ENCODE measurements around the gene KCNK13. TPM values are rescaled to one million over a fixed set of nuclear protein-coding genes. Genes with fewer than 3 reads are reported as not detected.

The KCNK13 gene
- total RNA-seq, 1 donor from 2014 or later, result not detected

DNA sequence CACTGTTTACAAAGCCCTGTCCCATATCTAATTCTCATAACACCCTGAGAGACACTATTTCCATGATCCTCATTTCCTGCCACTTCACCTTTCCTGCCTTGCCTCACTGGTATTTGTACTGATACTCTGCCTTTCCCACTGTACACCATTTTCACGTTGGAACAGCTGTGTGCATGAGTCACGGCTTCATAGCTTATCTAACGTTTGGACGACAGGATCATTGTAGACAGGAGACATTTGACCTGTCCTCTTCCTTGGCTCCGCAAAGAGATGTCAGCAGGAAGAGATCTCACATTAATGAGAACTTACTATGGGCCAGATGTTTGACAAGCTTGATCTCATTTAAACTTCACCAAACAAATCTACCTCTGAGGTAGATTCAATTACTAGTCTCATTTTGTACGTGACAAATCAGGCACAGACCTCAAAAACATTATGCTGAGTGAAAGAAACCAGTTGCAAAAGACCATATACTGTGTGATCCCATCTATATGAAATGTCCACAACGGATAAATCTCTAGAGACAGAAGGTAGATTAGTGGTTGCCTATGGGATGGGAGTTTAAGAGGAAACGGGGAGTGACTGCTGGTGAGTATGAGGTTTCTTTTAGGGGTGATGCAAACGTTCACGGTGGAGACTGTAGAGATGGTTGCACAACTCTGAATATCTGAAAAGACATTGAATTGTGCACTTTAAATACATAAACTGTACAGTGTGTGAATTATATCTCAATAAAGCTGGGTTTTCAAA is 71.2 kb downstream of the KCNK13 start:
- DNase-seq (ENCODE audit: low spot score), result no peak
- no peak for TF ChIP-seq CTCF (IDR thresholded peaks at IDR 0.05)
- no peak overlapping the region for H3K27ac Mint-ChIP-seq (ENCODE audit: unreplicated experiment)
- no peak overlapping the region for H3K4me3 Mint-ChIP-seq (ENCODE audit: unreplicated experiment)
- H3K27me3 Mint-ChIP-seq (ENCODE audit: low read depth), result peaks cover 37% of the 10 kb centered on the region
- no peaks in the 10 kb centered on the region for H3K36me3 Mint-ChIP-seq (ENCODE audit: low read depth)
- no peaks in the 10 kb centered on the region for H3K4me1 Mint-ChIP-seq (ENCODE audit: low read depth)
- no peaks in the 10 kb centered on the region for H3K9me3 Mint-ChIP-seq (ENCODE audit: low read depth)

- no peak for DNase-seq (ENCODE audit: low spot score)
- Mint-ChIP-seq H3K36me3 (ENCODE audit: low read depth) (no peaks in the 10 kb centered on the region), H3K9me3 (ENCODE audit: low read depth) (no peaks in the 10 kb centered on the region), H3K27me3 (ENCODE audit: low read depth) (peaks cover 19% of the 10 kb centered on the region), H3K27ac (ENCODE audit: unreplicated experiment) (no peak overlapping the region), H3K4me3 (ENCODE audit: unreplicated experiment) (no peak overlapping the region), H3K4me1 (ENCODE audit: low read depth) (peaks cover 12% of the 10 kb centered on the region)
- no peak for TF ChIP-seq CTCF (IDR thresholded peaks at IDR 0.05)
Measured at GRCh38 chr14:90136904-90137303, 75.1 kb downstream of the KCNK13 start.

DNA sequence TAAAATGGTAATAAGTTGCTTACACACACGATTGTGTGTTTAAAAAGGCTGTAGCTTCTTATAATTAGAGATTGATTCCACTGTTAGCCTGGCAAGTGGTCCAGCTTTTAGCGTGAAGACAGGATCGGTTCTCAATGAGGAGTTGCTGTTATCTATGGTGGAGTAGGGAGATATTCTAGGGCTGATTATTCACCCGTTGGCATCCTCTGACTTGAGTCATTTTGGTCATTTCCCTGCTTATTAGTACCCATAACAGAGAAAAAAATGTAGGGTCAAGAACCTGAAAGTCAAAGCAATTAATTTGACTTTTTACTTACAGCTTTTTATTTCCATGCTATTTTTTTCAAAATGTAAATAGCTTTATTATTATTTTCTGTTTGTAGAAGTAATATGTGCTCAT is 76.0 kb downstream of the KCNK13 start:
- H3K27me3 Mint-ChIP-seq (ENCODE audit: low read depth), result peaks cover 15% of the 10 kb centered on the region
- no peak for TF ChIP-seq CTCF (IDR thresholded peaks at IDR 0.05)
- H3K4me3 Mint-ChIP-seq (ENCODE audit: unreplicated experiment), result no peak overlapping the region
- H3K27ac Mint-ChIP-seq (ENCODE audit: unreplicated experiment), result no peak overlapping the region
- H3K36me3 Mint-ChIP-seq (ENCODE audit: low read depth), result no peaks in the 10 kb centered on the region
- peaks cover 12% of the 10 kb centered on the region for H3K4me1 Mint-ChIP-seq (ENCODE audit: low read depth)
- DNase-seq (ENCODE audit: low spot score), result no peak
- no peaks in the 10 kb centered on the region for H3K9me3 Mint-ChIP-seq (ENCODE audit: low read depth)

GRCh38 chr14:90139199-90139598 is 77.4 kb downstream of the KCNK13 start:
- no peak overlapping the region for H3K27ac Mint-ChIP-seq (ENCODE audit: unreplicated experiment)
- H3K4me1 Mint-ChIP-seq (ENCODE audit: low read depth), result peaks cover 12% of the 10 kb centered on the region
- TF ChIP-seq CTCF (IDR thresholded peaks at IDR 0.05), result no peak
- peaks cover 24% of the 10 kb centered on the region for H3K27me3 Mint-ChIP-seq (ENCODE audit: low read depth)
- no peaks in the 10 kb centered on the region for H3K36me3 Mint-ChIP-seq (ENCODE audit: low read depth)
- H3K9me3 Mint-ChIP-seq (ENCODE audit: low read depth), result no peaks in the 10 kb centered on the region
- no peak for DNase-seq (ENCODE audit: low spot score)
- H3K4me3 Mint-ChIP-seq (ENCODE audit: unreplicated experiment), result no peak overlapping the region

DNA sequence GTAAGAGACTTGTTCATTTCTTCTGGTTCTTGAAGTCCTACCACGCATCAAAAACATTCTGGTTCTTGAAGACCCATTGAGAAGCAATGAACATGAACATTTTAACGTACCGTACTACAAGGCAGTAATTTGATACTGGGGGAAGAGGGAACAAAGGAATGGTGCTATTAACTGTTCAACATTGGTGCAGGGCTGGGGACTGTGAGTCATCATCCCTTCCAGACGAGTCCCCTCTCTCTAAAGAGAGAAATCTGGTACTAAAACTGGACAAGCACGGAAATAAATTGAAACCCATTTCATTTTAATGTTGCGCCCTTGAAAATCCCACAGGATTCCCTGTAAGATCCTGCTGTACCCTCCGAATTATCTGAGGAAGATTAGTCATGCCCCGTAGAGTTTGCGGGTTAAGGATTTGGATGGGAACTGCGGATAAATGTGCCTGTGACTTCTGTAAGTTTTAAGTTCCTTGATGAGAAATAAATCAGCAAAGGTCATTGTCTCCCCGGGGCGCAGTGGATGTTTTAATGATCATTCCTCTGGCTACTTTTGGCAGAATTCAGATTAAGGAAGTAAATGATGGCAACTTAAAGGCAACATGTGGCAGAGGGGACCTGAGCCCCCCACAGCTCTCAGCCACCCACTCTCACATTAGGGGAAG is 78.6 kb downstream of the KCNK13 start:
- H3K4me1 Mint-ChIP-seq (ENCODE audit: low read depth), result peaks cover 12% of the 10 kb centered on the region
- no peaks in the 10 kb centered on the region for H3K9me3 Mint-ChIP-seq (ENCODE audit: low read depth)
- no peak for DNase-seq (ENCODE audit: low spot score)
- no peak overlapping the region for H3K27ac Mint-ChIP-seq (ENCODE audit: unreplicated experiment)
- H3K4me3 Mint-ChIP-seq (ENCODE audit: unreplicated experiment), result no peak overlapping the region
- TF ChIP-seq CTCF (IDR thresholded peaks at IDR 0.05), result no peak
- peaks cover 27% of the 10 kb centered on the region for H3K27me3 Mint-ChIP-seq (ENCODE audit: low read depth)
- no peaks in the 10 kb centered on the region for H3K36me3 Mint-ChIP-seq (ENCODE audit: low read depth)
